Stromal cell of bone marrow (primary cell): ENCODE measurements around the gene FAXDC2.

Experiments used
- DNase-seq: peaks from one replicate; pipeline ENCODE4 v3.0.0-alpha.2; 2012; ENCODE audit warnings: low read depth

Gene FAXDC2, protein sequence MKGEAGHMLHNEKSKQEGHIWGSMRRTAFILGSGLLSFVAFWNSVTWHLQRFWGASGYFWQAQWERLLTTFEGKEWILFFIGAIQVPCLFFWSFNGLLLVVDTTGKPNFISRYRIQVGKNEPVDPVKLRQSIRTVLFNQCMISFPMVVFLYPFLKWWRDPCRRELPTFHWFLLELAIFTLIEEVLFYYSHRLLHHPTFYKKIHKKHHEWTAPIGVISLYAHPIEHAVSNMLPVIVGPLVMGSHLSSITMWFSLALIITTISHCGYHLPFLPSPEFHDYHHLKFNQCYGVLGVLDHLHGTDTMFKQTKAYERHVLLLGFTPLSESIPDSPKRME

DNA sequence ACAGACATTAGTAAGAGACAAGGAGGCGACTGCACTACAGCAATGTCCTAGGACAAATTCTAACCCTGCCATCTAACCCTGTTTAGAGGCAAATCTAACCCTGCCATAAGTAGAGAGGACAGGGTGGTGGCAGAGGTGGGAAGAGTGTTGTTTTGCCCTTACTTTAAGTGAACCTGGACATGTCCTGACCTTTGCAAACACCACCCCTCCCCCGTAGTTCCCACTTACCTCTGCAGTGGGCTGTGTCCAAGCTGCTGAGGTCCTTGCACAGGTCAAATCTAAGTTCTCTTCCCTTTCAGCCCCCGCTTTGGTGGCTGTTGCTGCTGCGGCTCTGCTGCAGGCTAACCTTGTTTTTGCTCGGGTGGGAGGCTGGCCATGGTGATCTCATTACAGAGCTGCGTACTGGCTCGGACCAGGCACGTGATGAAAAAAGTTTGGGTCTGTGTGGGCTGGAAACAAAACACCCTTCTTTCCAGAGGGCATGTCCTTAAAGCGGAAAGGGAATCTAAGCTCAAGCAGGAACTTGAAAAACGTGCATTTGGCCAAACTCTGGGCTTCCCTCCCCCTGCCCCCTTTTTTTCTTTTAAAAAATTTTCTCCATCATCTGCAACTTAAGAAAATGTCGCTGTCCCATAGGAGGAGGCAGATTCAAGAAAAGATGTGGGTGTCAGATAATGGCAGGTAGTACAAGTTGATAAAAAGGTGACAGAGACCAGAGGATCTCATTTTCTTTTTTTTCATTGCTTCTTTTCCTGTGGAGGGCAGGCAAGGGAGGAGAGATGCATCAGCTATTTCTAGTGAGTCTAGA lies at the start of gene FAXDC2:
Gene FAXDC2, minus strand, starts transcription at position 349 of the 808 bp plus-strand sequence. CDS start 12,425 bp downstream, outside the sequence.
- DNase-seq, result peak; percentile 84

DNA sequence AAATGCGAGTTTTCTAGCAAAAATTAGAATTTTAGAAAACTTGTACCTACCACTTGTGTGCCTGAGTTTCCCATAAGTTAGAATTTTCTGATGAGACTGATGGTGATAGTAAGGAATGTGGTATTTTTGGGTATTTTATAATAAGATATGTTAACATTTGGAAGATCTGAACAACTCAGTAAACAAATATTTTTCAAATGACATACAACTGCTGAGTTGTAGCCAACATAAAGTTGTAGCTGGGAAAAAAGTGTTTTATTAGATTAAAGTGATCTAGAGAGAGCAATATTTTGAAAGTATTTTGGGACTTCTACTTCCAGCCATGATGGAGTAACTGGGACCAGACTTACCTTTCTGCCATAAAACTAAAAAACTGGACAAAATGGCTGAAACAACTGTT lies 49.7 kb upstream of the FAXDC2 start:
- no peak for DNase-seq

DNA sequence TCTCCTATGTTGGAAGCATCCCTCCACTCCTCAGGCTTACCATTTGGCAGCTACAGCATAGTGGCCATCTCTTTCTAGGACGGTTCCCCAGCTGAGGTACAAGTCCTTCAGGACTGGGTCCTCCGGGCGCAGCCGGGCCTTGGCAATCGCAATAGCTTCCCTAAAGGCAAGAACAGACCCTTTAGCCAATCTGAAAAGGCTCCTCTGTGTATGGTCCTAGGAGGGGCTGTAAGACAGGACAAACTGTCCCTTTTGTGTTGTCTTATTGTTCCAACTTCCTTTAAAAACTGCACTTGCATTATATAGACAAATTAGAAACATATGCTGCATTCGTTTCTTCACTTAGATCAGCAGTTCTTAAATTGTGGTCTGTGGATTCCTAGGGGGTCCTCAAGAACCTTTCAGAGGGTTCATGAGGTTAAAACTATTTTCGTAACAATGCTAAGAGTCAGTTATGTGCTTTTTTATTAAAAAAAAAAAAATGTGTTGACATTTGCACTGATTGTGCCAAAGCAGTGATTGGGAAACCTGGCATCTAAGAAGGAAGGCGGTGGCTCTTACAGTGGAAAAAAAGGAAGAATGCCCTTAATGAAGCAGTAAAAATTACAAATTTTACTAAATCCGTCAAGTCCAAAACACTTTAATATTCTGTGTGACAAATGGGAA lies 48.9 kb upstream of the FAXDC2 start:
- no peak for DNase-seq

DNA sequence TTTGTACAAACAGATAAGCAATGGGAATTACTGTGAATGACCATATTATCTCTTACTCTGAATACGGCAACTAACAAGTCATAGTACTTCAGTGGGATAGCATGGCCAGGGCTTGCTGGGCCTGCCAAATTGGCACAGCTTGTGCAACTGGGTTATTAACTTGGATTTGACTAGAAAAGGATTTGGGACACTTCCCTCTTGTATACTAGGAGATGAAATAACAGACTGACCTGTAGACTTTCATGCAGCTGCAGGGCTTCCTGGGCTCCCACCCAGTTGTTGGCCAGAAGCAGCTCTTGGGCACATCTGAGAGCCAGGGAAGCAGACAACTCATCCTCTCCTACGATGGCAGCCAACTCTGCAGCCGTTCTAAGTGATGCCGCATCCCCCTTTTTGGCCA lies 47.8 kb upstream of the FAXDC2 start:
- DNase-seq, result no peak

DNA sequence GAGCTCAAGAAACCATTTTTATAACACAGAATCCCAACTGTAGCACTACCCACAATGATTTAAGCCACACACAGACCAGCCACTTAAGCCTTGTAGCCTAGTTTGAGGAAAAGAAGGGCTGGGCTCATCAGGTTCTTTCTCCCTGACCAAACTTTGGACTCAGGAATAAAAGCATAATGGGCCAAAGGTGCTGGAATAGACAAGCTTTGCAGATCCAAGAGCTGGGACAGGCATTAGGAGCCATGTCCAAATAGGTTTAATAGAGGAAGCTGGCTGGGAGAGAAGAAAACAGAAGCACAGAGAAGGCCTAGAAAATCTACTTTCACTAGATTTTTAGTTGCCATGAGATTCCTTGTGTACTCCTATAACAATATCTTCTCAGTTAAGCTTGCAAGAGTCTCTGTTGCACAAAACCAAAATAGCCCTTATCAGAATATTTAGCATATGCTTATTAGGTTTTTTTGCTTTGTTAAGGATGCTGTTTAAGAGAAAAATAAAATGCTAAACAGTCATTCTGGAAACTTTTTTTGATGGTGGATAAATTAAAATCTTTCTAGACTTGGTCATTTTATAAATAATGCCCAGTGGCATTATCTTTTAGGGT lies 46.3 kb upstream of the FAXDC2 start:
- DNase-seq, result no peak

DNA sequence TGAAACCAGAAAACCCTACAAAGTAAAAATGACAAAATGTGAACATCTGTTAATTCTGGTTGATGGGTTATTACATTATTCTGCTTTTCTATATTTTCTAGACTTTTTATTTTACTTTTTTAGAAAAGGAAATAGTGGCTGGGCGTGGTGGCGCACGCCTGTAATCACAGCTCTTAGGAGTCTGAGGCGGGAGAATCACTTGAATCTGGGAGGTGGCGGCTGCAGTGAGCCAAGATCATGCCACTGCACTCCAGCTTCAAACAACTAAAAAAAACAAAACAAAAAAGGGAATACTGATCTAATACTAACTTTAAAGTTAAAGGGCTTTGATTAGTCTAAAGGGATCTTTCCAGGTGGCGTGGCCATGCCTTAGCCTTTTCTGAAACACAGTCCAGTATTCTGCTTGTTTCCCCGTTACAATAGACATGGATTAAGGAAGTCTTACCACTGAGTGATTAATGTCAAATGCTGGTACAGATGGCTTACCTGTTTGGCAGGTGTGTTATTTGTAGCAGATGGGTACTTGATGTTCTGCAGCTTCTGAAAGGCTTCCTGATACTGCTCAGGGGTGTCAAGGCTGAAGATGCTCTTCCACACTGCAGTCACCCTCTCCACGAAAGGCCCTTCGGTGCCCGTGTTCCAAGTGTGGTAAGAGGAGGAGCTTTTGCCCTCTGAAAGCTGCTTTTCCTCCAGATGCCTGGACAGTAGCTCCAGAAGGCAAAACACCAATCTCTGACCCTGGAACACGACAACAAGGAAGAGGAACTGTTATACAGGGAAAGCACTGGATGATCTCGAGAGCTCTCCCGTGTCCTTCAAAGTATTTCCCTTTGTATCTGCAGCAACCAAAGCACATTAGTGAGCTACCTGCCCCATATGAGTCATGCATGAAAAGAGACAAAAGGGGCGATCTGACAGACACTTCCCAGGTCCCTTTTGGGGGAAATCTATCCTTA lies 45.5 kb upstream of the FAXDC2 start:
- DNase-seq, result no peak

DNA sequence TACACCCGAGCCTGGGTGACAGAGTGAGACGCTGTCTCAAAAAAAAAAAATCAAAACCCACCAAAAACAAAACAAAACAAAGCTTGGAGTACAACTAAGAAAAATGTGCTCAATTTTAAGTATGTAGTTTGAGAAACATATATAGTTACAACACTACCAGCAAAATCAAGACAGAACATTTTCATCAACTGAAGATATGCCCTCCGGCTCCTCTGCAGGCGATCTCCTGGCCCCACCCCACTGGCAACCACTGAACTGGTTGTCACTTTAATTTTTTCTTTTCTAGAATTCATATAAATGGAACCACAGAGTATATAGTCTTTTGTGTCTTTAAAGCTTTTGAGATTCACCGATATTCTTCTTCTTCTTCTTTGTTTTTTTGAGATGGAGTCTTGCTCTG lies 43.0 kb upstream of the FAXDC2 start:
- DNase-seq, result no peak

DNA sequence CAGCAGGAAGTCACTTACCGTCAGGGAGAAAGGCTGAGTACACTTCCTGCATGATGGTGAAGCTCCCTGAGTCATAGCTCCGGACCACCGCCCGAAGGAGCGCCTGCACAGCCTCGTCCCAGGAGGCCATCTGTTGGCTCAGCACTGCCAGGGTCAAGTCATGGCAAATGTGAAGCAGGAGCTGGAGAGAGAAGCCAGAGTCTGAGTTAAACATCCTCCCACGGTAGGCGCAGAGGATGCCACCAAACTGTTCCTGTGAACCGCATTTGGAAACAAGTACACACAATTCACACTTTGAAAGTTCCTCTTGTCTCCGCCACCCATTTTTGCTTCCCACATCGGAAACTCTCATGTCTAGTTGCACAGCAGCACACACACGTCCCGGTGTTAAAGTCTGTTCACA lies 42.0 kb upstream of the FAXDC2 start:
- DNase-seq, result no peak

DNA sequence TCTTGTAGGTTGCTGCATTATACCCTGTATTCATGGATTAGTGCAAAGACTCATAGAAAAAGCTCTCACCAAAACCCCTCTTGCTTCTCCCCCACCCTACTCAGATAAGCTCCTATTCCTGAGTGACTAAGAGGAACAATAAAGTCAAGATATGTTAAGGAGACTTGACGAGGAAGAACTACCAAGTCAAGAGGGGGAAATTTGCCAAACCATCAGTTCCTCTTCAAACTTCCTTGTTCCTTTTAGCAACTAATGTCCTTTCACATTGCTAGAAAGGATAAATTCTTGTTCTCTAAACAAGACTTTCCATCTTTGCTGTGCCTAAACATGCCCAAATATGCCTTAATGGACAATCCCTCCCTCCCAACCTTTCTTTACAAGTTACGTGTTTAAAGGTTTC lies 35.0 kb upstream of the FAXDC2 start:
- DNase-seq, result no peak

DNA sequence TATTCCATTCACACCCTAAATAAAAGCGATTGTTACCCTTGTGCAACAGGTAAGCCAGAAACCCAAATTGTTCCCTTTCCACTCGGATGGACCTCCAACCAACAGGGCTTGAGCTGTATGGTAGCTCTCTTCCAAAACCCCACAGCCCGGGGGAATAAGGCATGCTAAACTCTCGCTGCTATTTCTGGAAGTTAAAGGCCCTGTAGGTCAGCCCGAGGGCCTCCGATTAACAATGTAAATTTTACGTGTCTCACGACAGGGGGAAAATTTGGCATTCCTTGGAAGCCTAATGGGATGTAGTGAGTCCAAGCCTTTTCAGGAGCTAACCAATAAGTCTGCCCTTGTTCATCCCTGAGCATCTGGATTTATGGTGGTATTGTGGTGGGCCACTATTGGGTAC lies 34.0 kb upstream of the FAXDC2 start:
- no peak for DNase-seq

DNA sequence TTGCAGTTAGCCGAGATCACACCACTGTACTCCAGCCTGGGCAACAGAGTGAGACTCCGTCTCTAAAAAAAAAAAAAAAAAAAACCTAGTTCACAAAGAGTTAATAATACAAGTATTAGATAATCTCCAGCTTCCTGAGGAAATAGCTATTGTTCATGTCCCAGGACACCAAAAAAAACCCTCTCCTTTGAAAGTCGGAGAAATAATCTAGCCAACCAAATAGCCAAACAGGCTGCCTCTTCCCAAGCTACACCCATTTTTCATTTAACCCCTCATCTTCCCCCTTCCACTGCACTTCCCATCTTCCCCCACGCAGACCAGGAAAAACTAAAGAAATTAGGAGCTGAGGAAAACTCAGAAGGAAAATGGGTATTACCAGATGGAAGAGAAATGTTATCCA lies 31.6 kb upstream of the FAXDC2 start:
- no peak for DNase-seq

DNA sequence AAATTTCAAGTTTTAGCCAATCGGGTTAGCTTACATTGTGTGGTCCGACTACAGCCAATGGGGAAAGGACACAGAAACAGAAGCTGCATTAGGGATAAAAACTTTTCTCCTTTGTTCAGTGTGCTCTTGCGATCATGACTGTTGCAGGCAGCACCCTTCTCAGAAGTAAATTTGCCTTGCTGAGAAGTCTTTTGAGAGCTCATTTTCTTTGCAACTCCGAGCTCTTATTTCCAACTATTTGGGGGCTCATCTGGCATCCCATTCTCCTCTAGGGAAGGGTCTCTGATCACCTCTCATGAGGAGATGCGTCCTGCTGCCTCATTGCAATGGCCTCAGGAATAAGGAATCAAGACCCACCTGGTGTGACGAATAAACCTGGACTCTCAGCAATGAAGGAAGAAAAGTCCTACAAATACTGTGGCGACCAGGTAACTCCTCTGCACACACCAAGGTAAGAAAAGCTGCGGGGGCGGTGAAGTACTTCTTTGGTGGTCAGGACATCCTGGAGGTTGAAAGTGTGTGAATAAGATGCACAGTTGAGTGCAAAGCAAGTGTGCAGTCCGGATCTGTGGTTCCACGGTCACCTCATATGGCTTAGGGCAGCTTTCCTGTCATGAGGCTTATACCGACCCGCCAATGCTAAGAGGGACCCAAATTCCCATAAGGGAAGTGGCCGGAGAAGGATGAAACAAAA lies 28.4 kb upstream of the FAXDC2 start:
- DNase-seq, result no peak

DNA sequence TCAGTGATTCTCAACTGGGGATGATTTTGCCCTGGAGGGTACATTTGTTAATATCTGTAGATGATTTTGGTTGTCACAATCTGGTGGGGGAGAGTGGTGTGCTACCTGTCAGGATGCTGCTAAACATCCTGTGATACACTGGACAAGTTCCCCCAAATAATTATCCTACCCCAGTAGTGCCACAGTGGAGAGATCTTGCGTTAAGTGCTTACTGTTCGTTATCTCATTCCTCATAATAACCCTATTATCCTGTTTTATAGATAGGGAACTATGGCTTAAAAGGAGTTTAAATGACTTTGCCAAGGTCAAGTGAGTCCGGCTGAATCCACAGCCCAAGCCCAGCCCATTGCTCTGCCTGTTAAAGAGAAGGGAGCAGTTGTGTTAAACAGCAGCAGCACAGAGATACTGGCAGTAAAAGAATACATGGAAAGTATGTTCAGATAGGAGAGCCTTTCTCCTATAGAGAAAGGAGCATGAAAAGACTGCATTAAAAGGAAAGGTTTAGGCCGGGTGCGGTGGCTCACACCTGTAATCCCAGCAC lies 23.5 kb upstream of the FAXDC2 start:
- no peak for DNase-seq

DNA sequence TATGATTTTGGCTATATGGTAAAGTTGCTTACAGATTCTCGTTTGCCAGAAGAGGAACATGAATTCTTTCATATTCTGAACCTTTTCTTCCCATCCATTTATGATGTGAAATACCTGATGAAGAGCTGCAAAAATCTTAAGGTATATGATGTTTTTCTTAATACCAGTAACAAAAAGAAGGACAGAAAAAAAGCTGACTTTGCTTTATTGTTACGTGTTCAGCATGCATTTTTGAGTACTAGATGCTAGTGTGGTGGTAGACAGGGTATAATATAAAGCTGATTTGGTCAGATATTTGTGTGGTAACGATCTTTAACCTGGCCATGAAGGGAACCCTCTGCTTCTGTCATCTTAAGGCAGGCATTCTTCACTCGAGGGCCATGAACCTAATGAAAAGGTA lies 21.3 kb upstream of the FAXDC2 start:
- no peak for DNase-seq

DNA sequence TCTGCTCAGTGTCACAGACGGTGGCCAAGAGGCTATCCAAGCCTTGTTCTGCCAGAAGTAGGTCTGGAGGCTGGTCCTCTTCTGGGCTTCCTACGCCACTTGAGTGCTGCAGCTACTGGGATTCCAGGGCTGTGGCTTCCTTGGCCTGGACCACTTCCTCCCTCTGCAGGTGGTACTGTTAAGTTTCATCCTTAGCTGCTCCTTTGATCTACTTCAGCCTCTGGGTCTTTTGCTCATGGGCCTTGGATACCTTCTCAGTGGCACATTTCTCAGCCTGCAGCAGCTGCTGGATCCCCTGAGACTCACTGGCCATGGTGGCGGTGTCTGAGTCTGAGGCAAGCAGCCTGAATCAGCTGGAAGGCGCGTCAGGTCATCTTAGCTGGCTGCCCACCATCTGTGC lies 18.3 kb upstream of the FAXDC2 start:
- no peak for DNase-seq

DNA sequence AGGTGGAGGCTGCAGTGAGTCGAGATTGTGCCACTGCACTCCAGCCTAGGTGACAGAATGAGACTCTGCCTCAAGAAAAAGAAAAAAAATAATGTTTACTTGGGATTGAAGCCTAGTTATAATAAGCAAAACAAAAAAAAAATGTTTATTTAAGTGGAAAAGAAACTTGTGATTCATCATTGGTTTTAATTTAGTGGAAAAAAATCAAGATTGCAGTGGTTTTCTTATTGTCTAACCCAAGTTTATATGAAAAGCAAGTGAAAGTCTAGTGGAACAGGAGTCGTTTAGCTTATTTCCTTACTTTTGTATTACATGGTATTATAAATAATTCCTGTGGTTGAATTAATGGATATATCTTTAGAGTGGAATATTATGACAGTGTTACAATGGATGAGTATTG lies 16.4 kb upstream of the FAXDC2 start:
- DNase-seq, result no peak

DNA sequence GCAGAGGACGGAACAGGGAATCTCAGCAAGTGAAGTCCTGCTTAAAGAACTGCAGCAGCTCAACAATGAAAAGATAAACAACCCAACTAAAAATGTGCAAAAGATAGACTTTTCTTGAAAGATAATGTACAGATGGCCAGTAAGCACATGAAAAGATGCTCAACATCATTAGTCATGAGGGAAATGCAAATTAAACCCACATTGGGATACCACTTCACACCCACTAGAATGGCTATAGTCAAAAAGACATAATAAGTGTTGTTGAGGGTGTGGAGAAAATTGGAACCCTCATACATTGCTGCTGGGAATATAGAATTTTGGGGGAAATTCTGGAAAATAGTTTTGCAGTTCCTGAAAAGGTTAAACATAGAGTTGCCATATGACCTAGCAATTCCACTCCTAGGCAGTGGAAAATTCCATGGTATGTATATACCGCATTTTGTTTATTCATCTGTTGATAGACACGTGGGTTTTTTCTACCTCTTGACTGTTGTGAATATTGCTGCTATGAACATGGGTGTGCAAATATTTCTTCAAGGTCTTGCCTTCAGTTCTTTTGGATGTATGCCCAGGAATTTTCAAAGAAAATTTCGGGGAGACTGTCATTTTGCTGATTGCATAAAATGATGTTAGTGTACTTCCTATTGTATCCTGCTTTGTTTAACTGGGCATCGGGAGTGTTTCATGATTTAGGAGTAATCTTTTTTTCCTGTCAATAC lies 15.2 kb upstream of the FAXDC2 start:
- DNase-seq, result no peak

DNA sequence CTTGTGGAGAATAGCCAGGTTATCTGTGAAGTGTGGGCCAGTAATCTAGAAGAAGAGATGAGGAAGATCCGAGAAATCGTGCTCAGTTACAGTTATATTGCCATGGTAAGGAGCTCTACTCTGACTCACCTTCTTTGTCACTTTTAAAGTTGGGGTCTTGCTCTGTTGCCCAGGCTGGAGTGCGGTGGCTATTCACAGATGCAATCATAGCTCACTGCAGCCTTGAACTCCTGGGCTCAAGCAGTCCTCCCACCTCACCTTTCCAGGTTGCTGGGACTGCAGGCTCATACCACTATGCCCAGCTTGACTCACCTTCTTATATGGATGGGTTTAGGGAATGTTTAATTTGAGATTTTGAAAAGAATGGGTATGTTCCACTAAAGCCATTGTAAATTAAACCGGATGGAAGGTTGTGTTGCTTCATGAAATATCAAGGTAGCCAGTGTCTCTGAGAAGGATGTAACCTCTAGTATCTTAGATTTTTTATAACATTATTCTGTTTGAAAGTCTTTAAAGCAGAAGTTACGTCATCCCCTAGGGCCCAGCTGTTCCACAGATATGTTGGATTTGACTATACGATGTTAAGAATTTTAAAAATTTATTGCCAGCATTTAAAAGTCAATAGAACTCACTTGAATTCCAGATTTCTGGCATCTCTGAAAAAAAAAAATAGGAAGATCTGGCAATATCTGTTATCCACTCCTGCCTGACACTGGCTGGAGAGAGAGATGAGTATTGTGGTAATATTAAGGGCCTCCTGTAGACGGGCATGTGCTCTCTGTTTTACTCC lies 13.1 kb upstream of the FAXDC2 start:
- DNase-seq, result no peak

DNA sequence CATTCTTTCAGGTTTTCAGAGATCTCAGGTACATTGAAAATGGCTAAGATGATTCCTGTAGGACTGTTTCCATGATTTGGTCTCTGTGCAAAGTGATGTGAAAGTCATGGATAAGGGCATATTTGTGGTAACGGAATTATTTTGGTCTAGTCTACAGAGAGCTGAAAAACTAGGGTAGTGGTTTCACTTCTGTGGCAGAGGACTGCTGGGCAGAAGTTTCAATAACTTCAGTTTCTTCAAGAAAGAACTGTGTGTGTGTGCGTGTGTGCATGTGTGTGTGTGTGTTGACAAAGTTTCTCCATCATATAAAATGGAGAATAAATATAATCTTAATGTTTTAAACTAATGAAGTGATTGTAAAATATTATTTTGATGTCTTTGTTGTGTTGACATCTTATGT lies 12.4 kb upstream of the FAXDC2 start:
- DNase-seq, result no peak
